HG03066 (cell line): ENCODE data around the gene MNX1.

Source experiments
- ATAC-seq: cut with Tn5 transposase; IDR thresholded peaks from one replicate; pipeline ENCODE4 v1.9.1; 2021; ENCODE audit warnings: low read depth; ENCODE audit not compliant: unreplicated experiment

MNX1 gene

GRCh38 chr7:157033483-157034473, 23.3 kb upstream of the MNX1 start:
- ATAC-seq = no peak

GRCh38 chr7:157032644-157033482, 22.4 kb upstream of the MNX1 start:
- no peak for ATAC-seq

- no peak for ATAC-seq
Observed at GRCh38 chr7:157032128-157032527, 21.7 kb upstream of the MNX1 start.

GRCh38 chr7:157028199-157028903, 17.9 kb upstream of the MNX1 start:
- no peak for ATAC-seq

GRCh38 chr7:157027568-157028198, 17.2 kb upstream of the MNX1 start:
- ATAC-seq = no peak

GRCh38 chr7:157024716-157025115, 14.3 kb upstream of the MNX1 start:
- no peak for ATAC-seq

GRCh38 chr7:157023589-157023905, 13.1 kb upstream of the MNX1 start:
- ATAC-seq = no peak

- ATAC-seq = no peak
Observed at GRCh38 chr7:157022681-157023588, 12.5 kb upstream of the MNX1 start.

- ATAC-seq = no peak
Observed at GRCh38 chr7:157021871-157022680, 11.6 kb upstream of the MNX1 start.

- no peak for ATAC-seq
Observed at GRCh38 chr7:157021071-157021870, 10.8 kb upstream of the MNX1 start.

GRCh38 chr7:157020514-157021070, 10.1 kb upstream of the MNX1 start:
- no peak for ATAC-seq

GRCh38 chr7:157019718-157020451, 9.4 kb upstream of the MNX1 start:
- no peak for ATAC-seq

- no peak for ATAC-seq
Observed at GRCh38 chr7:157018997-157019608, 8.6 kb upstream of the MNX1 start.

- ATAC-seq = no peak
Observed at GRCh38 chr7:157018328-157018996, 8.0 kb upstream of the MNX1 start.

GRCh38 chr7:157017603-157018327, 7.3 kb upstream of the MNX1 start:
- ATAC-seq = no peak
